ENCODE data around the gene TMEM150C.

TMEM150C gene

DNA sequence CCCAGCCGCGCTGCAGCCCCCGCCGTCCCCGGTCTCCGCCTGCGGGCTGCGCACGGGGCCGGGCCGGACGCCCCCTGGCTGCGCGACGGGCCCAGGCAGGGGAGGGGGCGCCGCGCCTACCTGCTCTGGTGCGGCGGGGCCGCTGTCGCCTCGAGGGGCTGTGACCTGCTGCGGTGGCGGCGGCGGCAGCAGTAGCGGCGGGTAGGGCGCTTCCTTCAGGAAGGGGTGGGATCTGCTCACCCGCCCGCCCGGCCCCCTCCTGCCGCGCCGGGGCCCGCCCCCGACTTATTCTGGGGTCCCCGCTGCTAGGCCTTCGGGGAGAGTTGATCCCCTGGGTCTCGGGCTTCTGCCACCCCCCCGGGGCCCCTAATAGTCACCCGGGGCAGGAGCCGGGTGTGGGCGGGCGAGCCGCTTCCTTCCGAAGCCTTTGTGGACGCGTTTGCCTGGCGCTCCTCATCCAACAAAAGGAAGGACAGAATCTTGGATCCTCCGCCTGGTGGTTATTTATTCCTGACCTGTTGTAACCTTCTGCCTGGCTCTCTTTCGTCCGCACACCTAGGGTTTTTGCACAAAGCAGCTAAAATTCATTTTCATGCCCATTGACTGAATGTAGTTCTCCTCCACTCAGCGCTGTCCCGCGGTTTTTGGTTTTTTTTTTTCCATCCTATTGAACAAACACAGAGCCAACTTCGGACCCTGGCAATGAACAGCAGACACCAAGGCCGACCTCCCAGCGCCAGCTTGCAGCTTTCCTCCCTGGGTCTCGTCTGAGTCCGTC, at the start of gene TMEM150C:
Gene TMEM150C (minus strand): TSS at position 203 of the 778 bp plus-strand sequence. CDS start 57,331 bp downstream, outside the sequence.
- DNase-seq (ENCODE audit: low read depth), result peak; percentile 34

- DNase-seq (ENCODE audit: low read depth), result no peak
Measured at GRCh38 chr4:82611527-82611926, 49.7 kb upstream of the TMEM150C start.

DNA sequence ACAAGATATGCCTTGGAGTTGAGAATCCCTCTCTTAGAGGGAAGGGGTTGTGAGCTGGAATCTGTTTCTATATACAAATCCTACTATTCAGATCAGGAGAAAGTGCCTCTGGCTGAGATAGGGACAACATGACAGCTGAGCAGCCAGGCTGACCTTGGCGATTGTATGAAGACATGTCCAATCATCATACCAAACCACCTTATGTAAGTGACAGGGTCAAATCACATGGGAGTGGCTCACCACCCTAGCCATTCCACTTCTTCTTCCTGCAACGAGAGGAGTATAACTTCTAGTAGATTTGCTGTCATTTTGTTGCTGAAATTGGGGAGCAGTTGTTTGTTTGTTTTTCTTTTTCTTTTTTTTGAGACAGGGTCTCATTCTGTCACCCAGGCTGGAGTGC, 48.3 kb upstream of the TMEM150C start:
- DNase-seq (ENCODE audit: low read depth), result no peak

DNA sequence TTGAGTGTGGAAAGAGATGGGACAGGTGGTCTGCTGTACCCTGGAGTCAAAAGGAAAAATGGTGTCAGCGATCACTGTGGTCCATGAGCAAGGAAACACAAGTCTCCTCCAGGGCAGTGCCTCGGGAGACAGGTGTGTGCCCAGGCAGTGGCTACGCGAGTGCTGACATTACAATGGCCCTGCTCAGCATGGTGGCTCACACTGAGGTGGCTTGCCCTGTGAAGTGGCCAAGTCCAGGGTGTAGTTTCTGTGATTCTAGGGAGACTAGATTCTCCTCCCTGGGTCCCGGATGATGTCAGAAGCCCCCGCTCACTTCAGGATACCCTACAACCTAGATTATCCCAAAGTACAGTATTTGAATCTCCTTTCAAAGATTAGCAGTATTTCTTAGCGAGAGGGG, 44.8 kb upstream of the TMEM150C start:
- DNase-seq (ENCODE audit: low read depth), result no peak

- no peak for DNase-seq (ENCODE audit: low read depth)
Measured at GRCh38 chr4:82604522-82604921, 42.7 kb upstream of the TMEM150C start.

DNA sequence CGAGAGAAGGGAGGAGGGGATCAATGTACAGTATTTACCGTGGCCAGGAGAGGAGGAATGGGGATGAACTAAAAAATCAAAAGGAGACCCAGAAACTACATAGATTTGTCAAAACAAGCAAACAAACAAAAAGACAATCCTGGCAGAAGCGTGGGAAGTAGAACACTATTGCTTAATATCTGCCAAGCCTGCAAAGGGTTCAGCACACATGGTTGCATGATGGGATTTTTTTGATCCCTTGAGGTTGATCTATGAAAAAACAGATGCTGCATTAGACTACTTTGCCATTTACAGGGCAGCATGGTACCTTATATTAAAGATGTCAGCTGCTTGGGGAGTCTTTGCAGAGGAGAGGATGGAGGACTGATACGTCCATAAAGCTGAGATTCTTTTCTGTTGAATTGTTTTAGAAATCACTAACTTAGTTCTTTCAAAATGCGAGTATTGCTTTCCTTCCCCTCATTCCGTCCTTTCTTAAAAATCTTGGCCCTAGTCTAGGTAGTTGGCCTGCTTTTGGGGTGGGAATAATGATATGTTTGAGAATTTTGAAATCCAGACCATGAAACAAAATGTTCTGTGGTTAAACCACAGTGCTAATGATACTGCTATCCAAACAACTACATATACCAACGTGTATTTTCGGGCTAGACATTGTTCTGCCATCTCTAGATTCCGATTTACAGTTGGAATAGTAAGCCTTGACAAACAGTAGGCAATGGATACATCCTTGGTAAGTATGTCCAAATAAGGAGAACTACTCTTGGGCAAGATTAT, 39.6 kb upstream of the TMEM150C start:
- no peak for DNase-seq (ENCODE audit: low read depth)

DNA sequence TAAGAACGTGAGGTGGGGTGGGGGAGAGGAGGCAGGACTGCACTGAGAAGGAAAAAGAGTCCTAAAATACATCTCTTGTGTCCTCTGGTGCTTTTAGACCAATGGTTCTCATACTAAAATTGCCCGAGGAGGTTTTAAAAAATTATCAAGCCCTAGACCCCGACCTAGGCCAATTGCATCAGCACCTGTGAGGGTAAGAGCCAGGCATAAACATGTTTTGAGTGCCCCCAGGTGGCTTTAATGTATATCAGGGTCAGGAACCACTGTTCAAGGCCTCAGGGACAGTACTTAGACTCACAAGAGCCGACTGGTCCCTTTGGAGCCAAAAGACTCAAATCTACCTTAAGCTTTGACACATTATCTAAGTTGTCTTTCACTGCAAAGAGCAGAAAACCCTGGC, 37.5 kb upstream of the TMEM150C start:
- DNase-seq (ENCODE audit: low read depth), result no peak

DNA sequence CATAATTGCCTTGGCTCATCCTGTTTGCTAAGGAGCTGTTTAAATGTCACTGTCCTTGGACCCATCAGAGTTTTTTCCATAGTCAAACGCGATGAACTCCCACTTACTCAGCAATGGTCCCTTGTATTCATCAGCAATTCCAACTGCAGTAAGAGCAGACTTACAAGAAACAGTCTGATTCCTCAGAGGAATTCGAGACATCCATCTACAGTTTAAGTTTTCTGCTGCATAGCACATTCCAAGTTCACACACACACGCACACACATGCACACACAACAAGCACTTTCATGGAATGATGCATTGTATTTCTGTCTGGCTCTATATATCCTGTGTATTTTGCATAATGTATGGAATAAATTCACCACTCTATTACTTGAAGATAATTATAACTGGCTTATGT, 32.7 kb upstream of the TMEM150C start:
- DNase-seq (ENCODE audit: low read depth), result peak; percentile 29

DNA sequence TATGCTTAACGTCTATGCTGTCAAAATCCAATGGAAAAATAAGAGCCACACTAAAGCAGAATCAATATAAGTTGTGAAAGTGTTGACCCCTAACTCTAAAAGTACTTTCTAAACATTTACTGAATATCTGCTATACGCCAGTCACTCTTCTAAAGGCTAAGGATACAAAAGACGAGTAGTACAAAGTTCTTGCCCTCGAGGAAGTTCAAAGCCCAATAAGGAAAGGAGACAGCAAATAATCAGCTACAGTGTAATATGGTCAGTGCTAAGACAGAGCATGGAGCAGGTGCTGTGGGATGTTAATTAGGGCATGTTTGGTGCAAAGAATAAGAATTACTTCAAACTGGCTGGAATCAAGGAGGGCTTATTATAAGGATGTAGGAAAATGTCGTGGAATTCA, 31.6 kb upstream of the TMEM150C start:
- DNase-seq (ENCODE audit: low read depth), result no peak

DNA sequence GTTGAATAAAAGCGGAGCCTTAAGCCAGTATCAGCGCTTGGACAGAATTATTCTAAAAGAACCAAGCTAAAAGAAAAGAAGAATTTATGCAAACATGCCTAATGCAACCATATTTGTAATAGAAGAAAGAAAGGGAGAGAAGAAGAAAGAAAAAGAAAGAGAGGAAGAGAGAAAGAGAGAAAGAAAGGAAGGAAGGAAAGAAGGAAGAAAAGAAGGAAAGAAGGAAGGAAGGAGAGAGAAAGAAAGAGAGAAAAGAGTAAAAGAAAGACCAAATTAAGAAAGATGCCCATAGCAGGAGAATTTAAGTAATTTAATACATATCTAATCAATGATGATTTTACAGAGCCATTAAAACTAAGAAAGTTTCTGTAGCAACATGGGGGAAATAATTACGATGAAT, 30.9 kb upstream of the TMEM150C start:
- no peak for DNase-seq (ENCODE audit: low read depth)

DNA sequence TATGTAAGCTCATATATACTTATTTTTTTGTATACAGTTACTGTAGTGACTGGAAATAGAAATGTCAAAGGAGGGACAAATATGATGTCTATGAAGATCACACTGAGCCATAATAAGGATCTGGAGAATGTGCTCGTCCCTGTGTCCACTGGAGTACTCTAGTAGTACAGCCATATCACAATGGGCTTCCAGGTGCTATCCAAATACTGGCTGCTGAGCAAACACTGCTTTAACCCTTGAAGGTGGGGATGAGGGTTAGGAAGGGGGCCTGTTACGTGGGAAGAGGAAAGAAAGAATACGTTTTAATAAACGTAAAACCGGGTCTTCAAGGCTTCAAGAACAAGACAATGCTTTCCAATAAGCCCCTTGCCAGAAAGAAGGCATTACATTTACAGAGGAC, 29.8 kb upstream of the TMEM150C start:
- DNase-seq (ENCODE audit: low read depth), result no peak

DNA sequence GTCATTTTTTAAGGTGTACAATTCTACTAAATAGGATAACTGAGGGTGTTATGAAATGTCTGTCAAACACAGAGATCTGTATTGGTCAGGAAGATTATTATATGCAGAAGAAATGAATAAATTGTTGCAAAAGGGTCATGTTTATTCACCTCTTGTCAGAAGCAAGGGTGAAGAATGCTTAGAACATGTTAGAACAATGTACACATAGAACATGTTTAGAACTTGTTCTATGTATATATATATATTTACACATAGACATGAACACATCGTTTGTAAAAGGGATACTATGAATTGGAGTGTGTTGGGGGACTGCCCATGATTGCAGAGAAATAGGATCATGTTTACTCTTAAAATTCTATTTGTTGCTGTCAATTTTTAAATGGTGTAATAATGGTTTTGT, 28.0 kb upstream of the TMEM150C start:
- DNase-seq (ENCODE audit: low read depth), result no peak

- DNase-seq (ENCODE audit: low read depth), result no peak
Measured at GRCh38 chr4:82588771-82589270, 27.0 kb upstream of the TMEM150C start.

- no peak for DNase-seq (ENCODE audit: low read depth)
Measured at GRCh38 chr4:82587826-82588540, 26.2 kb upstream of the TMEM150C start.

GRCh38 chr4:82585690-82586435, 24.1 kb upstream of the TMEM150C start:
- no peak for DNase-seq (ENCODE audit: low read depth)

- DNase-seq (ENCODE audit: low read depth), result no peak
Measured at GRCh38 chr4:82584931-82585330, 23.1 kb upstream of the TMEM150C start.

DNA sequence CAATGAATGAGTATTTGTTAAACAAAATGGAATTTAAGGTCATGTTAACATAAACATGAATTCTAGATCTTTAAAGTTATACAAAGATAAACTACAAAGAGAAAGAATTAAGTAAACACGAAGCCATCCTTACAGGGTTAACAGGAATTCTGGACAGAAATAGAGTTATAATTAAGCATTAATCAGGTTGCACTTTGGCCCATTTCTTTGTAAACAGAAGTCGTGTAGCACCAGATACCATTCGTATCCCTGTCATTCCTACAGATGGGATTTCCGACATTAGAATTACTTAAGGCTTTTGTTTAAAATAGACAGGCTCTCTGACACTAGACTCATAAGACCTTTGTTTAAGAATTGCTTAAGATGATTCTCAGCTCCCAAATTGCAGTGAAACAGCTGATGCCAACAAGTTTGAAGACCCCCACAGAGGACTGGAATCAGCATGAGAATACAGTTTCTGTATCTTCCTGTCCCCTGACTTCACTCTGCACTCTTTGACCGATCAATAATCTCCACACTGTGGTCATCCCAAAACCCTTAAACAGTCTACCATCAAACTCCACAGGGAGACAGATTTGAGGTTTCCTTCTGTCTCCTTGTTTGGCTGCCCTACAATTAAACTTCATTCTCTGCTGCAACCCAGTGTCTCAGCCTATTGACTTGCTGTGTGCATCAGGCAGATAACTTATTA, 22.3 kb upstream of the TMEM150C start:
- DNase-seq (ENCODE audit: low read depth), result no peak

DNA sequence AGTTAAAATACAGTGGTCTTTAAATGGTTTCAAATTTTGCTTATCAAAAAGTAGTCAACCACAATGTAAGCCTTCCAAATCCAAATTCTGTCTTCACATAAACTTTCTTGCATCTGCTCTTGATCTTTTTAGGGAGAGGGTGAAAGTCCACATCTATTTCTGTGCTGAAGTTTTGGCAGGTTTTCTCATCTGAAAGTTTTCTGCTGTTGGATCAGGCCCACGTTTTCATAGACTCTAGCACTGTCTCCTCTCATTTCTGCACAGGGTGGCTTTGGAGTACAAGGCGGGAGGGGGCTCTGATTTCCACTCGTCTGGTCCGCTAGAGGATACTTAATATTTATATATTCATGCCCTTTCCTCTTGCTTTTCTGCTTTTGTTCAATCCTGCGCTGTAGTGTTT, 18.1 kb upstream of the TMEM150C start:
- no peak for DNase-seq (ENCODE audit: low read depth)

DNA sequence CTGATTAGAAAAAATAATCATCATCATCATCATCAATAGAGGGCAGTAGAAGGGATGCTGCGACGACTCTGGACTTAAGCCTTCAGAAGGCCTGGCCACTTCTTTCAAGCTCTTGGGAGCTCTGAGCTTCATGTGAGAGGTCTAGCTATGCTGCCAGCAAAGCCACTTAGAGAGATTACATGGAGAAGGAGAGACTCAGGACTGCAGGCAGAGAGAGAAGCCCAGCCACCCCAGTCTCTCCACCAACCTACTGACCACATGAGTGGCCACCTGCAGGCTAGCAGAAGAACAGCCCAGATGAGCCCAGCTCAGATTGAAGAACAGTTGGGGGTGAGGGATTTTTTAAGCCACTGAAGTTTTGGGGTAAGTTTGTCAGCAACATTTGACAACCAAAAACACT, 17.1 kb upstream of the TMEM150C start:
- DNase-seq (ENCODE audit: low read depth), result peak; percentile 22

DNA sequence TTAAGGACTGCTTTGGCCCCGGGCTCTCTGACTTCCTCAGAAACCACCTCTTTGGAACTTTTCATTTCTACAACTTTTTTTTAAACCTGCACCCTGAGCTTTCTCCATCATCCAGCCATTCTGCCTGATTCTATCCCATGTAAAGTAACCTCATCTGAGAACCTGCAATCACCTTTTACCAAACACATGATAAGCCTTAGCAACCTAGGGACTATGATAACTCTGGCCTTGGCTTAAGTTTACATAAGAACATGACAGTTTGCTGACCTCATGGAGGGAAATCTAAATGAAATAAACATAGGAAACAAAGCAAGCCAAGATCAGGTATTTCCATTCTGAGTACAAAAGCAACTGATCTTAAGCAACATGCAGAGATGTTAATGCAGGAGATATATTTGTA, 15.7 kb upstream of the TMEM150C start:
- no peak for DNase-seq (ENCODE audit: low read depth)

DNA sequence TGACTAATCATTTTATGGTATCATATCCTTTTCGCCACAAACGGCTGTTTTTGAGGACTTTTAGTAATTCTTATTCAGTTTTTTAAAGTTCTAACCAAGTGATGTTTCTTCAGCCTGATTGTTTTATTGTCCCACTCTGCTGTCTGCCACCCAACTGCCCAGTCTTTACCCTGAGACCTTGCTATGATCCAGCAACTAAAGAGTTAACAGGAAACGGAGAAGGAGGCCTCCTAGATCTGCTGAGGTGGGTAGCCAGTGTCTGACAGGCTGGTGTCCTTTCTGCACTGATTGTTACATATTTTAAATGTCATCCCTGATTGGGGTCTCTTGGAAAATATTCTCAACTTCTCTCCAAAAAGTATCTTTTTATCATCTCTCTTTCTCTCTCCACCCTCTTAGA, 7.9 kb upstream of the TMEM150C start:
- no peak for DNase-seq (ENCODE audit: low read depth)

Measured in EH (cell line).